SK-N-MC (cell line): Measurements from ENCODE around the gene ACADL.

Experiments used
- EZH2 ChIP-seq: fragments of 200-600 bp; sonication (generic); IDR thresholded peaks from one replicate; pipeline ENCODE4 v1.6.1; 2017; ENCODE audit warnings: antibody characterized with exemption
- FOXP2 ChIP-seq: optimal IDR thresholded peaks from 2 replicates; pipeline ENCODE3; 2011; ENCODE audit warnings: mild to moderate bottlenecking, moderate library complexity; ENCODE audit not compliant: insufficient read depth; ENCODE audit errors: extremely low read length, control extremely low read depth
- POLR2AphosphoS5 ChIP-seq: IDR thresholded peaks from 2 replicates; pipeline ENCODE4 v1.6.1; 2012; ENCODE audit warnings: mild to moderate bottlenecking, low read depth, low read length, borderline replicate concordance

DNA sequence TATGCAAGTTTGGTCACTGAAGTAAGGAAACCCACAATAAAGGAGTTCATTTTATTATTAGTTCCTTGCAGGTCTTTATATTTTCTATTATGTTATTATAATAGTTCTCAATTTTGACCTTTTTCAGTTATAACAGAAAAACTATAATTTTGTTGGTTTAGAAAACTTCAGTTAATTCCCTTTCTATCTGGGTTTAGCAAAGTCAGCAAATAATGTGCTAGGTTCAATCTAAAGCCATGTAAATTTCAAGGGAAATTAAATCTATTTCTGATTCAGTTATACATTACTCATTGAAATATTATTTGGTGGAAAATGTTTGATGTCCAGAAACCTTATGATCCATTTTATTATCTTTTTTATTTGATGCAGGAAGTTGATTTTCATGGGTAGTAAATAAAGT lies 46.1 kb upstream of the ACADL start:
- TF ChIP-seq POLR2AphosphoS5 (no peak), EZH2 (no peak), FOXP2 (no peak)
